Adrenal gland (tissue), 5 donors: ENCODE data around the gene DHX58.

Experiments
- POLR2A ChIP-seq, 2 donors: fragments of 450-650 bp; IDR thresholded peaks; one replicate each; pipeline ENCODE4 v1.6.1; 2017; ENCODE audit warnings: antibody characterized with exemption in 2 of 2, mild to moderate bottlenecking in 2 of 2, moderate library complexity in 1 of 2
- TF ChIP-seq, protein P1 (sequence below), 6 experiments: fragments of 450-650 bp in 4 of 6; fragments of 200-600 bp in 2 of 6; sonication (generic) in 1 of 6; IDR thresholded peaks; 1 replicate in 5 of 6; 2 replicates in 1 of 6; pipeline versions ENCODE4 v1.5.1 to v1.8.0; 2016 to 2021; ENCODE audit warnings: antibody characterized with exemption in 6 of 6, mild to moderate bottlenecking in 2 of 6, moderate library complexity in 1 of 6
- donor health status: DM: no; HTN: no; CAD: no.

DNA sequence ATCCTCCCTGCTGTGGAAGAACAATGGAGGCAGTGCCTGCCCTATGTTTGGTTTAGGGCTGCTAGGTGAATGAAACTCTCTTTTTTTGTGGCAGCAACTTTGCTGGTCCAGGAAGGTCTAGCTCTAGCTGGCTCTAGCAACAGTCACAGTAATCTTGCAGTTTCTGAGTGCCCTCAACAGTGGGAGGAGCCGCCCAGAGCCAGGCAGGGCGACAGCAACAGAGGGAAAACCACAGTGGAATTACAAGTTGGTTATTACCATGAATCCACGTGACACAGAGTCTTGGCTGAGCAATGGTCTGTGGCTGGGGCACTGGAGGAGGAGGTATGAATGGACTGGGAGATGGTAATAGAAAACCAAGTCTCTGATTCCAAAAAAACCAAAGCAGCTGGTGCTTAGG lies 20.4 kb upstream of the DHX58 start:
- TF ChIP-seq, protein P1, sequence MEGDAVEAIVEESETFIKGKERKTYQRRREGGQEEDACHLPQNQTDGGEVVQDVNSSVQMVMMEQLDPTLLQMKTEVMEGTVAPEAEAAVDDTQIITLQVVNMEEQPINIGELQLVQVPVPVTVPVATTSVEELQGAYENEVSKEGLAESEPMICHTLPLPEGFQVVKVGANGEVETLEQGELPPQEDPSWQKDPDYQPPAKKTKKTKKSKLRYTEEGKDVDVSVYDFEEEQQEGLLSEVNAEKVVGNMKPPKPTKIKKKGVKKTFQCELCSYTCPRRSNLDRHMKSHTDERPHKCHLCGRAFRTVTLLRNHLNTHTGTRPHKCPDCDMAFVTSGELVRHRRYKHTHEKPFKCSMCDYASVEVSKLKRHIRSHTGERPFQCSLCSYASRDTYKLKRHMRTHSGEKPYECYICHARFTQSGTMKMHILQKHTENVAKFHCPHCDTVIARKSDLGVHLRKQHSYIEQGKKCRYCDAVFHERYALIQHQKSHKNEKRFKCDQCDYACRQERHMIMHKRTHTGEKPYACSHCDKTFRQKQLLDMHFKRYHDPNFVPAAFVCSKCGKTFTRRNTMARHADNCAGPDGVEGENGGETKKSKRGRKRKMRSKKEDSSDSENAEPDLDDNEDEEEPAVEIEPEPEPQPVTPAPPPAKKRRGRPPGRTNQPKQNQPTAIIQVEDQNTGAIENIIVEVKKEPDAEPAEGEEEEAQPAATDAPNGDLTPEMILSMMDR (IDR thresholded peaks at IDR 0.05): no peak
- TF ChIP-seq POLR2A (IDR thresholded peaks at IDR 0.05): no peak
